ENCODE measurements around the gene POU2F1. TPM values are rescaled to one million over a fixed set of nuclear protein-coding genes. Genes with fewer than 3 reads are reported as not detected.

Gene POU2F1
- total RNA-seq, 1 experiment from 2014 or later, result 25.0 TPM

DNA sequence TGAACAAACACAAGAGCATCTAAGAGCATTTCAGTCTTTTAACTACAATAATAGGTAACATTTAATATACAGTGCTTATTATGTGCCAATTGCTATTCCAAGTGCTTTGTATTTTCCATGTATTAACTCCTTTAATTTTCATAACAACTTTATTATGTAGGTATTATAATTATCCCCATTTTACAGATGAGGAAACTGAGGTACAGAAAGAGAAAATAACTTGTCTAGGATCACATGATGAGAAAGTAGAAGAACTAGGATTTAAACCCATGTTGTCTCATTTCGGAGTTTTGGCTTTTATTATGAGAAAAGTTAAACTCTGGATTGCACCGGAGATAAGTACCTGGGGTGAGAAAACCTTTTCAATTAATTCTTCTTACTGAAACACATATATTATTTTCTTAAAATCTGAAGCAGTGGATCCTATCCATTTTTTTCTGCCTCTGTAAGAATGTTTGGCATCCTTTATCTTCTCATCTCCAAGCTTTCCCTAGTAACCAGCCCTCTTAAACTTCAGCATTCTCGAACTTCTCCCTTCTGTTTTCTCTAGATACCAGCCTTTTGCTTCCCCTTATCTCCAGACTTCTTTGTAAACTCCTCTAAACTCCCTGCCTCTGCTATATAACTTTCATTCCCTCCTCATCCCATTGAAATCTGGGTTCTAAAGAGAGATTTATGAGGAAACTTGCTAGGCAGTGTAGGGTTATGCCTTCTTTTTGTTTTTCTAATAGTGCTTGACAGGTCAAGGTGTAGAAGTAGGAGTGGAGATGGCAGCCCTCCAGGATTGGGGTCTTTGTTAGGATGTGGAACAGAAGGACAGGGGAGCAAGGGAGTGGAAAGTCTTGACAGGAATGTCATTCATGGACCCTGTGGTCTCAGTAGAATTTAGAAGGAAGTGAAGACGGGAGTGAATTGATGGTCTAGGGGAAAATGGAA, 28.3 kb downstream of the POU2F1 start:
- no peaks in the 10 kb centered on the region for H3K4me1 ChIP-seq (ENCODE audit: insufficient read depth, low read length, poor library complexity, severe bottlenecking)
- no peak overlapping the region for H3K27ac ChIP-seq (ENCODE audit: low read depth, low read length, poor library complexity, severe bottlenecking)
- ChIA-PET POLR2A (ENCODE audit: low non-redundant PET) (no interaction called here), CTCF (no interaction called here)
- H3K4me3 ChIP-seq (ENCODE audit: low read depth, low read length, poor library complexity, severe bottlenecking), result no peak overlapping the region
- no TSS peak for BruUV-seq (replicated peaks)
- H3K36me3 ChIP-seq (ENCODE audit: insufficient read depth, low read length, poor library complexity, severe bottlenecking), result no peaks in the 10 kb centered on the region
- TF ChIP-seq, protein P1, sequence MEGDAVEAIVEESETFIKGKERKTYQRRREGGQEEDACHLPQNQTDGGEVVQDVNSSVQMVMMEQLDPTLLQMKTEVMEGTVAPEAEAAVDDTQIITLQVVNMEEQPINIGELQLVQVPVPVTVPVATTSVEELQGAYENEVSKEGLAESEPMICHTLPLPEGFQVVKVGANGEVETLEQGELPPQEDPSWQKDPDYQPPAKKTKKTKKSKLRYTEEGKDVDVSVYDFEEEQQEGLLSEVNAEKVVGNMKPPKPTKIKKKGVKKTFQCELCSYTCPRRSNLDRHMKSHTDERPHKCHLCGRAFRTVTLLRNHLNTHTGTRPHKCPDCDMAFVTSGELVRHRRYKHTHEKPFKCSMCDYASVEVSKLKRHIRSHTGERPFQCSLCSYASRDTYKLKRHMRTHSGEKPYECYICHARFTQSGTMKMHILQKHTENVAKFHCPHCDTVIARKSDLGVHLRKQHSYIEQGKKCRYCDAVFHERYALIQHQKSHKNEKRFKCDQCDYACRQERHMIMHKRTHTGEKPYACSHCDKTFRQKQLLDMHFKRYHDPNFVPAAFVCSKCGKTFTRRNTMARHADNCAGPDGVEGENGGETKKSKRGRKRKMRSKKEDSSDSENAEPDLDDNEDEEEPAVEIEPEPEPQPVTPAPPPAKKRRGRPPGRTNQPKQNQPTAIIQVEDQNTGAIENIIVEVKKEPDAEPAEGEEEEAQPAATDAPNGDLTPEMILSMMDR (conservative IDR thresholded peaks at IDR 0.05; ENCODE audit: low read depth, low read length), result no peak
- no peak for TF ChIP-seq EZH2 (IDR thresholded peaks at IDR 0.05; ENCODE audit: borderline replicate concordance, low read depth, low read length, poor library complexity, severe bottlenecking)
- no peaks in the 10 kb centered on the region for H3K9me3 ChIP-seq (ENCODE audit: low read depth, low read length, poor library complexity, severe bottlenecking)
- DNase-seq (ENCODE audit: low spot score), result no peak
- intact Hi-C loops (cut with micrococcal nuclease; ENCODE audit: unreplicated experiment), result no loop called here
- no peaks in the 10 kb centered on the region for H3K27me3 ChIP-seq (replicated peaks; ENCODE audit: insufficient read depth, low read depth, low read length, poor library complexity)

DNA sequence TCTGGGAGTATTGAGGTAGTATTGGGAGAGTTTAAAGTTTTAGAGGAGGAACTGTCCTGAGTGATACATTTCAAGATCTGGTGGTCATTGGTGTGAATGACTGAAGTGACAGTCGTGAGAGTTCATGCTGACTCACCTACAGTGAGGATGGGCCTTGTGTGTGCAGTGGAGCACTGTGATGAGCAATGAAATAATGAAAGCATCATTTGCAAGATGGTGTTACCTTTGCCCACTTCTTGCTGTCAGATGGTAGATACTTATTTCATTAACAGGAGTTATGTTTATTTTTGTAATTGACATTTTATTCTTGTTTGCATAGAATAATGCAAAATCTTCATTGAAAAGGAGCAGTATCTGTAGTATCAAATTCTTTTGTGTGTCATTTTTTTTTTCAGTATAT, 29.0 kb downstream of the POU2F1 start:
- H3K4me1 ChIP-seq (ENCODE audit: insufficient read depth, low read length, poor library complexity, severe bottlenecking), result no peaks in the 10 kb centered on the region
- intact Hi-C loops (cut with micrococcal nuclease; ENCODE audit: unreplicated experiment), result no loop called here
- CTCF ChIA-PET, result no interaction called here
- DNase-seq (ENCODE audit: low spot score), result no peak
- no peak overlapping the region for H3K4me3 ChIP-seq (ENCODE audit: low read depth, low read length, poor library complexity, severe bottlenecking)
- no peak overlapping the region for H3K27ac ChIP-seq (ENCODE audit: low read depth, low read length, poor library complexity, severe bottlenecking)
- POLR2A ChIA-PET (ENCODE audit: low non-redundant PET), result no interaction called here
- TF ChIP-seq, protein P1 (conservative IDR thresholded peaks at IDR 0.05; ENCODE audit: low read depth, low read length), result no peak
- TF ChIP-seq EZH2 (IDR thresholded peaks at IDR 0.05; ENCODE audit: borderline replicate concordance, low read depth, low read length, poor library complexity, severe bottlenecking), result no peak
- no TSS peak for BruUV-seq (replicated peaks)
- no peaks in the 10 kb centered on the region for H3K27me3 ChIP-seq (replicated peaks; ENCODE audit: insufficient read depth, low read depth, low read length, poor library complexity)
- no peaks in the 10 kb centered on the region for H3K36me3 ChIP-seq (ENCODE audit: insufficient read depth, low read length, poor library complexity, severe bottlenecking)
- H3K9me3 ChIP-seq (ENCODE audit: low read depth, low read length, poor library complexity, severe bottlenecking), result no peaks in the 10 kb centered on the region

DNA sequence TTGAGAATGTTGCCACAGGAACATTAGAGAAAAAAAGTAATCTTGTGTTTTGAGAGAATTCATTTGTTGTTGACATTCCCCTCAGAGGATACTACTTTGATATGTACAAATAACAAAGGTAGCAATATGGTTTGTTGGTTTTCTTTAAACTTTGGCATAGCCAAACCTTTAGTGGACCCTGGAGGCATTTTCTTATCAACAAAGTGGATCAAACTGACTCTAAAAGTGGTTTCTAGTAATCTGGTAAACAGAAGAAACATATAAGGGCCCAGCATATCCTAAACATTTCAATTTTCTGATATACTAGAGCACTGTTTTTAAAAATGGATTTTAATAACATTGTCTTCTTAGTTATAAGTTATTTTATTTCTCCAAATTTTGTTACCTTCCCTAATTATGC, 29.8 kb downstream of the POU2F1 start:
- ChIA-PET POLR2A (ENCODE audit: low non-redundant PET) (no interaction called here), CTCF (no interaction called here)
- Histone ChIP-seq H3K36me3 (ENCODE audit: insufficient read depth, low read length, poor library complexity, severe bottlenecking) (no peaks in the 10 kb centered on the region), H3K4me1 (ENCODE audit: insufficient read depth, low read length, poor library complexity, severe bottlenecking) (no peaks in the 10 kb centered on the region), H3K4me3 (ENCODE audit: low read depth, low read length, poor library complexity, severe bottlenecking) (no peak overlapping the region), H3K27me3 (replicated peaks; ENCODE audit: insufficient read depth, low read depth, low read length, poor library complexity) (no peaks in the 10 kb centered on the region), H3K27ac (ENCODE audit: low read depth, low read length, poor library complexity, severe bottlenecking) (no peak overlapping the region), H3K9me3 (ENCODE audit: low read depth, low read length, poor library complexity, severe bottlenecking) (no peaks in the 10 kb centered on the region)
- no peak for DNase-seq (ENCODE audit: low spot score)
- BruUV-seq (replicated peaks), result no TSS peak
- TF ChIP-seq, protein P1 (conservative IDR thresholded peaks at IDR 0.05; ENCODE audit: low read depth, low read length), result no peak
- TF ChIP-seq EZH2 (IDR thresholded peaks at IDR 0.05; ENCODE audit: borderline replicate concordance, low read depth, low read length, poor library complexity, severe bottlenecking), result no peak
- intact Hi-C loops (cut with micrococcal nuclease; ENCODE audit: unreplicated experiment), result no loop called here
